Measurements from ENCODE around the gene UHRF1. TPM values are rescaled to one million over a fixed set of nuclear protein-coding genes. Genes with fewer than 3 reads are reported as not detected.
A peak's percentile ranks its signal among the peaks of the same experiment; 100 is the strongest.
"Not testable (repeated sequence)": the region's sequence is repeated elsewhere in the genome, so short reads cannot be mapped to it uniquely, and the experiment has no call there.

Gene UHRF1
- total RNA-seq, 2 experiments from 2014 or later, result 86.5 to 88.3 TPM

DNA sequence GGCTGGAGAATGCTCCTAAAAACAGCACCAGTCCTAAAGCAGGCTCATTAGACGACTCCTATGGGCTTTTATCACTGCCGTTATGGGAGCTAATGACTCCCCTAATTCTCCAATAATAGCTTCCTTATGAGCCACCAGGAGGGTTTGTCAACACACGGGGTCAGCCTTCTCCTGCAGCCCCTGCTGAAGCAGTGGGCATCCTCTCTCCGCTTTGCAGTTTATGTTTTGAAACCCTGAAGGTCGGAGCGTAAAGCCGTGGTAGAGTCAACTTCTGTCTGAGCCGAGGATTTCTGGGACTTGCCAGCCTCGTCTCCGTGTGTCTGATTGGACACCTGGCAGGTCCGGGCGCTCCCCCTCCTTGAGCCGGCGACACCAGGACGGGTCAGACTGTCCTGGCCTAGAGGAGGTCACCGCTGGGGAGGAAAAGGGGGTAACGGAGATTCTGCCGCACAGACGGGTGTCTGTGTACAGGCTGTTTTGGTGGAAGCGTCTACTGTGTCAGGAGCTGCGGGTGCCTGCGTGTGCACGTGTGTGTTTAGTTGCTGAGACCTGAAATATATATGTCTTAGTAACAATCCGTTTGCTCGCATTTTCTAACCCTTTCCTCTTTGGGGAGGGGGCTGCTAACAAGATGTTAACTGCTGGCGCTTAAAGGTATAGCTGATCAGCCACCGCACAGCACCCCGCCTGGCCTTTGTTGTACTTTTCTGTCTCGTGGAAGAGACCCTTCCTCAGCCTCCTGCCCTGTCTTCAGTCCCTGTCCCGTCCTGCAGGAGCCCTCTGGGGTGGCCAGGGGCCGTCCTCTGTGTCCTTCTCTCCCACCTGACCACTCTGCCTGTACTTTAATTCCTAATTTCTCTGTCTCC is 61.5 kb downstream of the UHRF1 start:
- H3K27ac Mint-ChIP-seq, result peak overlapping the region; percentile 77
- DNase-seq, result peak; percentile 23
- ChIA-PET POLR2A (interaction anchor here (1.1 to 5.7 kb wide), 4 partner anchors 10 to 179 kb away, joined by 3 to 65 read pairs (median 3); partner anchors contain the start of gene FEM1A), CTCF (interaction anchor here (0.6 to 2.0 kb wide), 3 partner anchors 59 to 63 kb away, joined by 3 to 9 read pairs (median 4); no protein-coding TSS in a partner anchor)
- no peaks in the 10 kb centered on the region for H3K27me3 Mint-ChIP-seq
- H3K36me3 Mint-ChIP-seq (ENCODE audit: low read depth), result peaks cover 14% of the 10 kb centered on the region
- H3K4me3 Mint-ChIP-seq, result peak overlapping the region; percentile 86
- H3K4me1 Mint-ChIP-seq, result peaks cover 37% of the 10 kb centered on the region
- no peaks in the 10 kb centered on the region for H3K9me3 Mint-ChIP-seq

DNA sequence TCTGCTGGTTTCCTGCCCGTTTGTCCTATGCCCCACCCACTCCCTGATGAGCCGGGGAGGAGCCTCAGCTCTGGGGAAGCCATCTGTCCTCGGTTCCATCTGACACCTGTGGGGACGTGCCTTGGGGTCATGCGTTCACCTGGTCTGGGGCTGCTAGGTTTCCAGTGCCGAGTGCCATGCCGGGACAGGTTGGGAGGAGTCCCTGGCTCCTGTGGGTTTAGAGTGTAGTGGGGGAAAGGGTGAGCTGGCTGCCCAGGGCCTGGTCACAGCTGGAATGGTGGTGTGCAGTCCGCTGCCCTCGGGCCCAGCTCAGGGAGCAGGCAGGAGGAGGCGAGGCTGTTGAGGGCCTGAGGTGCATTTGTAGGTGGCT is 62.1 kb downstream of the UHRF1 start:
- H3K27ac Mint-ChIP-seq, result peak overlapping the region; percentile 36
- CTCF ChIA-PET, result interaction anchor here (0.9 to 2.0 kb wide), 2 partner anchors 60 to 62 kb away, joined by 3 to 9 read pairs; no protein-coding TSS in a partner anchor

DNA sequence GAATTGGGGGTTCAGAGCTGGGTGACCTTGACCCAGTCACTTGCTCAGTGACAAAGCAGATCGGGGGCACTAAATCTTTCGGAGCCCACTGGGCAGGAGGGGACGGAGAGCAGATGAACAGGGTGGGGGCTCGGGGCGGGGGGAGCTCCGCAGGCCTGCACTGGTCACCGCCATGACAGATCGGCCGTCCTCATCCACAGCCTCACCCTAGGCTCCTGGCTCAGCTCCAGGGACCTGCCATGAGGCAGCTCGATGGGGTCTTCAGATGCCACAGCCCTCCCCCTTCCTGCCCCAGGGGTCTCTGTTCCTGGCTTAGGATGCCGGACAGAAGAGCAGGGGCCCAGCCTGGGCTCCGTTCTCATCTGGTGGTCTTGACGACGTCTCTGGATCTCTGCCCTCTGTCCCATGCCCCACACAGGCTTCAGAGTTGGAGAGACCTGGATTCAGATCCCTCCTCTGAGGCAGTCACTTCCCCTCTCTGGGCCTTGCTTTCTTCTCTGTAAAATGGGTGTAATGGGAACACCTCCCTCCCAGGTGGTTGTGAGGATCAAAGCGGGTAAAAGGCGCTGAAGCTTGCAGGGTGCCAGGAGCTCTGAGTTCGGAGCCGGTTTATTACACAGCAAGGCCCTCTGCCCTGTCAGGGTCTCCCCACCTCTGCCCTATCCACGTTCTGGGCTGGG is 62.7 kb downstream of the UHRF1 start:
- Mint-ChIP-seq H3K27ac (no peak overlapping the region), H3K36me3 (ENCODE audit: low read depth) (peaks cover 11% of the 10 kb centered on the region), H3K4me1 (peaks cover 37% of the 10 kb centered on the region), H3K27me3 (no peaks in the 10 kb centered on the region), H3K9me3 (no peaks in the 10 kb centered on the region), H3K4me3 (no peak overlapping the region)
- DNase-seq, result no peak
- ChIA-PET CTCF (interaction anchor here (0.9 to 2.0 kb wide), 2 partner anchors 60 to 62 kb away, joined by 3 to 9 read pairs; no protein-coding TSS in a partner anchor), POLR2A (interaction anchor here (1.1 to 5.7 kb wide), 2 partner anchors 20 to 57 kb away, joined by 3 to 65 read pairs; no protein-coding TSS in a partner anchor)

More for the DNA sequence above, 62.1 kb downstream of the UHRF1 start:
- H3K36me3 Mint-ChIP-seq (ENCODE audit: low read depth), result peaks cover 10% of the 10 kb centered on the region
- H3K4me1 Mint-ChIP-seq, result peaks cover 37% of the 10 kb centered on the region
- no peaks in the 10 kb centered on the region for H3K27me3 Mint-ChIP-seq
- POLR2A ChIA-PET, result interaction anchor here (1.1 to 5.7 kb wide), 2 partner anchors 19 to 57 kb away, joined by 3 to 65 read pairs; no protein-coding TSS in a partner anchor
- DNase-seq, result peak; percentile 53
- no peaks in the 10 kb centered on the region for H3K9me3 Mint-ChIP-seq
- peak overlapping the region; percentile 86 for H3K4me3 Mint-ChIP-seq

DNA sequence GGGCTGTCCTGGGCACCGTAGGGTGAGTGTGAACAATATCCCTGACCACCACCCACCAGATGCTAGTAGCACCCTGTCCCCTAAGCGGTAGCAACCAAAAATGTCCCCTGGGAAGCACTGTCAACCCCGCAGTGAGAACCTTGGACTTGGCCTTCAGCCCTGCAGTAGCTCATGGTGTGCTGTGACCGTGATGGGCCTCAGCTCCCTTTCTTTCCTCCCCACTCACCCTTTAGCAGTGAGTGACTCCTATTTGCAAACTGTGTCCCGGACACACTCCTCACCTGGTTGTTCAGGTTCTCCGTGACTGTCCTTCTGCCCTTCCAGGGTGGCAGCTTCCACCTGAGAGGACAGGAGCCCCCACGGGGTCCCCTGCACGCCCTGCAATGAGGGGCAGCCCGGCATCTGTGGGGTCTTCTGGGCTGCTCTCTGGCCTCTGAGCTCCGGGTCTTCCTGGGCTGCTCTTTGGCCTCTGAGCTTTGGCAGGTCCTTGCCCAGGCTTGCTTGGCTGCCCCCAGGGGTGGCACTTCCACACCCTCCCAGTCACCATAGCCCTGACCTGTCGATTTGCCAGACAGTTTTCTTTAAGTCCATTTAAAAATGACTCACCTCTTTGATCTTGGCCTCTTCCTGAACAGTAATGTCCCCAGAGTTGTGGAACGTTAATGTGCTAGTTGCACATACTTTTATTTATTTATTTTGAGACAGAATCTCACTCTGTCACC is 63.4 kb downstream of the UHRF1 start:
- H3K36me3 Mint-ChIP-seq (ENCODE audit: low read depth), result peaks cover 17% of the 10 kb centered on the region
- H3K27me3 Mint-ChIP-seq, result no peaks in the 10 kb centered on the region
- H3K9me3 Mint-ChIP-seq, result no peaks in the 10 kb centered on the region
- no peak for DNase-seq
- no peak overlapping the region for H3K4me3 Mint-ChIP-seq
- H3K4me1 Mint-ChIP-seq, result peaks cover 35% of the 10 kb centered on the region
- ChIA-PET CTCF (no interaction called here), POLR2A (interaction anchor here (5.7 kb wide), 1 partner anchor 58 kb away, joined by 65 read pairs; no protein-coding TSS in a partner anchor)
- H3K27ac Mint-ChIP-seq, result no peak overlapping the region

DNA sequence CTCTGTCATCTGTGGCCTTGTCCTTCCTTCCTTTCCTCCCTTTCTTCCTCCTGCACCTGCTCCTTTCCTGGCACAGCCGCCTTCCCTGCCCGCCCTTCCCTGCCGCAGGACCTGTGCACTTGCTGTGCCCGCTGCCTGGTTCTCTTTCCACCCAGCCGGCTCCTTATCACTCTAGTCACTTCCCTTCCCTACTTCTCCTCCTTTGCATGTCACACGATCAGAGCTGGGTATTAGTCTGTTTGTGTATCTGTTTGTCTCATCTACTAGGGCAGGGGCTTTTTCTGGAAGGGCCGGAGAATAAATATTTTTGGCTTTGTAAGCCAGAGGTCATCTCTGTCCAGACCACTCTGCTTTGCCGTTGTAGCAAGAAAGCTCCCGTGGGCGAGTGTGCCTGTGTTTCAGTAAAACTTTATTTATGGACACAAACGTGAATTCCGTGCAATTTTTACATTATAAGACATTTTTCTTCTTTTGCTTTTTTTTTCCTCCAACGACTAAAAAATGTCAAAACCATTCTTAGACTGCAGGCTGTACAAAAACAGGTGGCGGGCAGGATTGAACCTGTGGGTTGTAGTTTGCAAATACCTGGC is 65.7 kb downstream of the UHRF1 start:
- H3K36me3 Mint-ChIP-seq (ENCODE audit: low read depth), result peaks cover 17% of the 10 kb centered on the region
- no peak for DNase-seq
- peaks cover 27% of the 10 kb centered on the region for H3K4me1 Mint-ChIP-seq
- no peak overlapping the region for H3K27ac Mint-ChIP-seq
- no peaks in the 10 kb centered on the region for H3K9me3 Mint-ChIP-seq
- no peak overlapping the region for H3K4me3 Mint-ChIP-seq
- POLR2A ChIA-PET, result no interaction called here
- no peaks in the 10 kb centered on the region for H3K27me3 Mint-ChIP-seq
- CTCF ChIA-PET, result interaction anchor here (0.6 kb wide), 1 partner anchor 1266 kb away, joined by 3 read pairs; no protein-coding TSS in a partner anchor

DNA sequence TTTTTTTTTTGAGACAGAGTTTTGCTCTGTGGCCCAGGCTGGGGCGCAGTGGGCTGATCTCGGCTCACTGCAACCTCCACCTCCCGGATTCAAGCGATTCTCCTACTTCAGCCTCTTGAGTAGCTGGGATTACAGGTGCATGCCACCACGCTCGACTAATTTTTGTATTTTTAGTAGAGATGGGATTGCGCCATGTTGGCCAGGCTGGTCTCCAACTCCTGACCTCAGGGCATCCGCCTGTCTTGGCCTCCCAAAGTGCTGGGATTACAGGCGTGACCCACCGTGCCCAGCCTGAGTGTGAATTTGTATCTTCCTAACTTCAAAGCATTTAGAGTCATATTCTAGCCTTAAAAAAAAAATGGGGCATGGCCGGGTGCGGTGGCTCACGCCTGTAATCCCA is 66.3 kb downstream of the UHRF1 start:
- H3K4me3 Mint-ChIP-seq, DNase-seq, H3K9me3 Mint-ChIP-seq, H3K27ac Mint-ChIP-seq, H3K27me3 Mint-ChIP-seq, POLR2A ChIA-PET: not testable (repeated sequence)
- Mint-ChIP-seq H3K4me1 (peaks cover 21% of the 10 kb centered on the region), H3K36me3 (ENCODE audit: low read depth) (peaks cover 17% of the 10 kb centered on the region)
- CTCF ChIA-PET, result interaction anchor here (0.6 kb wide), 1 partner anchor 1267 kb away, joined by 3 read pairs; no protein-coding TSS in a partner anchor

DNA sequence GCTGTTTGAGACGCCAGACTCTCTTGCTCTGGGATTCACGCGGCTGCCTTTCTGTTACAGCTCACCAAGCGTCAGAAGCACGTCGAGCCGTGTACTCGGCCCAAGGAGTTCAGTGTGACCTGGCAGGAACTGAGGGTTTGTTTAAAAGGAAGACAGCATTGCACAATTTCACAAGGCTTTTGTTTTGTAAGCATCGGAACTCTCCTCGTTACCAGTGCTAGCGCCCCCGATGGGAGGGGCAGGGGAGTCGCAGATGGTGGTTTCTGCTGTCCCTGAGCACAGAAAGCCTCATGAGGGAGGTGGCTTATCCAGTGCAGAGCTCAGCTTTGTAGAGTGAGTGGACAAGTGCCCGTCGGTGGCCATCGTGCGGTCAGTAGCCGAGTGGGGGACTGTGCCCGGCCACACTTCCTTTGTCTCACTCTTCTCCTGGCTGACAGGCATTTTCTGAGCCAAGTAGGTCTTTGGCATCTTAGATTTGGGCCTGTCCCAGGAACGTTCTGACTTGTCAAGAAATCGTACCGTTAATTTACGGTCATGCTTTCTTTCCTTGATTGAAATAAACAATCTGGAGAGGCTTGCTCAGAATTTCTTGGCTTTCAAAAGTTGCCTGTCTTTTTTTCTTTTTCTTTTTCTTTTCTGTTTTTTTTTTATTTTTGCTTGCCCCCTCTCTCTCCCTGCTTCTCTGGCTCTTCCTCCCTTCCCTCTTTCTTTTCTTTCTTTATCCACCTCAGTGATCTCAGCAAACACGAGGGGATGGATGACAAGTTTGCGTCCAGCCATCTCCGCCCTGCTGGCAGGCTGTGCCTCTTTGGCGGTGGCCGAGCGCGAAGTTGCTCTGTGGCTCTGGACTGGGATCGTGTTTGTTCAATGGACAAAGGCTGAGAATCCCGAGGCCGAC is 67.3 kb downstream of the UHRF1 start:
- Mint-ChIP-seq H3K27ac (no peak overlapping the region), H3K4me1 (peaks cover 10% of the 10 kb centered on the region), H3K9me3 (no peaks in the 10 kb centered on the region), H3K36me3 (ENCODE audit: low read depth) (peaks cover 10% of the 10 kb centered on the region), H3K27me3 (no peaks in the 10 kb centered on the region), H3K4me3 (no peak overlapping the region)
- DNase-seq, result no peak
- ChIA-PET CTCF (no interaction called here), POLR2A (no interaction called here)

DNA sequence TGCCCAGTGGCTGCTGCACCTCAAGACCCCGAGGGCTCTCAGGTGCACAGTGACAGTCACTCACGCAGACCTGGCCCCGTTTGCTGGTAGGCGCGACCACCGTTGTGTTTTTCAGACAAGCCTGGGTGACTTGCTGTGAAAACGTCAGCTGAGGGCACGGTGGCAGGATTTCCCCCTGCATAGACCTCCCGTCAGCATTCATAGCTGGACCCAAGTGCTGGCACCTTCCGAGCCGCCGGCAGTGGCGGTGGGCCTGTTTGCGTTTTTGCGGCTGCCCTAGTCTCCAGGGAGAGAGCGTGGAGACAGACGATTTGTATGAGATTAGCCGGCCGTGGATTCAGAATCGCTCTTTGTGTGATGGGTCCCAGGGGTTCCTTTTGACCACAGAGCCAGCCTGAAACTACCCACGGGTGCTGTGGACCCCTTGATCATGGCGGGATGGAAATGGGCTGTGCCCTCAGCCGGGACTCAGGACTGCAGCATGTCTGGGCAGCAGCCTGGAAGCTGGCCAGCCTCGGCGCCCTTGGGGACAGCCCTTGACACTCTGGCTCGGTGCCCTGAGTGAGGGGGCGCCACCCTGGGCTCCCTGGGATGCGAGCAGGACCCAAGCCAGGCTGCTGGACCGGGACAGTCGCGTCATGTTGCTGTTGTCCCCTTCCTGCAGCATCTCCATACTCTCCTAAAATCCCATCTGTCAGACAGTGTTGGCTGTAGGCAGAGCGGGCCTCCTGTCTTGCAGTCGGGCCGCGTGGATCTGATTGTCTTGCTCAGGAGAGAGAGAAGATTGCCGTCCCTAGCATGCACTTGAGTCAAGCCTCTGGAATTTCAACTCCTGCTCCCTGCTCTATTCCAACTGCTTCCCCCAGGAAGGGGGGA is 68.2 kb downstream of the UHRF1 start:
- H3K27me3 Mint-ChIP-seq, result no peaks in the 10 kb centered on the region
- no peak overlapping the region for H3K27ac Mint-ChIP-seq
- no peaks in the 10 kb centered on the region for H3K9me3 Mint-ChIP-seq
- POLR2A ChIA-PET, result no interaction called here
- DNase-seq, result no peak
- no peak overlapping the region for H3K4me3 Mint-ChIP-seq
- CTCF ChIA-PET, result no interaction called here
- H3K36me3 Mint-ChIP-seq (ENCODE audit: low read depth), result peaks cover 10% of the 10 kb centered on the region
- H3K4me1 Mint-ChIP-seq, result peaks cover 6% of the 10 kb centered on the region

DNA sequence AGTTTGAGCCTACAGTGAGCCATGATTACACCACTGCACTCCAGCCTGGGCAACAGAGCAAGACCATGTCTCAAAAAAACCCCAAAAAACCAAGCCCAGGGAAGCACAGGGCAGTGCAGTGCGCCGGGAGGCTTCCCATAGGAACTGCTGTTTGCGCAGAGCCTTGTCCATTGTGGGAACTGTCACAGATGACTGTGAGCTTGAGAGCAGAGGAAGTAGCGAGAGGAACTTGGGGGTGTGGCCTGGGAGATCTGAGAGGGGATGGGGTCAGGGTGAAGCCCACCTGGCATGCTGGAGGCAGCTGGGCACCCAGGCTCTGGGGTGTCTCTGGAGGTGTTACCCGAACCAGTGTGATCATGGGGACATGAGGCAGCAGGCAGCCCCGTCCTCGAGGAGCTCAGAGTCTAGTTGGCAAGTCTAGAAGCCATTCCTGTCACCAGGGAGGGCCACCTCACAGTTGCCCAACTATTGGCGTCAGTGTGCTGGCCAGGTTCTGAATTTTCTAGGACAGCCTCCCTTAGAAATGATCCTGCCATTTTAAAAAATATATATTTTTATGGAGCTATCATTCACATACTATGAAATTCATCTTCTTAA is 70.0 kb downstream of the UHRF1 start:
- Mint-ChIP-seq H3K27me3 (no peaks in the 10 kb centered on the region), H3K27ac (no peak overlapping the region), H3K36me3 (ENCODE audit: low read depth) (peaks cover 10% of the 10 kb centered on the region), H3K9me3 (no peaks in the 10 kb centered on the region), H3K4me1 (peaks cover 5% of the 10 kb centered on the region), H3K4me3 (no peak overlapping the region)
- no peak for DNase-seq
- ChIA-PET POLR2A (no interaction called here), CTCF (no interaction called here)

DNA sequence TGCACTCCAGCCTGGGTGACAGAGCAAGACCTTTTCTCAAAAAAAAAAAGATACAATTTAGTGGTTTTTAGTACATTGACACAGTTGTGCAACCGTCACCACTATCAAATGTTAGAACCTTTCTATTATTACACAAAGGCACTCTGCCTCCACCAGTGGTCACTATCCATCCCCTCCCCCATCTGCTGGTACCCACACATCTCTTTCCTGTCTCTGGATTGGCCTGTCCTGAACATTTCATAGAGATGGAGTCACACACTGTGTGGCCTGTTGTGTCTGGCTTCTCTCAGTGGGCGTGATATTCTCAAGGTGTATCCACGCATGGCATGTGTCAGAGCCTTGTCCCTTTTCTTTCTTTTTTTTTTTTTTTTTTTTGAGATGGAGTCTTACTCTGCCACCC is 70.8 kb downstream of the UHRF1 start:
- no peak overlapping the region for H3K27ac Mint-ChIP-seq
- H3K36me3 Mint-ChIP-seq (ENCODE audit: low read depth), result peaks cover 10% of the 10 kb centered on the region
- no peaks in the 10 kb centered on the region for H3K27me3 Mint-ChIP-seq
- CTCF ChIA-PET, result no interaction called here
- H3K4me3 Mint-ChIP-seq, result no peak overlapping the region
- DNase-seq, result no peak
- H3K4me1 Mint-ChIP-seq, result peaks cover 3% of the 10 kb centered on the region
- no peaks in the 10 kb centered on the region for H3K9me3 Mint-ChIP-seq
- POLR2A ChIA-PET, result no interaction called here
